ENCODE results near the gene KCNS1. TPM values are rescaled to one million over a fixed set of nuclear protein-coding genes. Genes with fewer than 3 reads are reported as not detected.

The KCNS1 gene
- total and polyA plus RNA-seq, 2 of the 8 experiments (the other 6 are each of a cell fraction or from before 2014, with no cell fraction given): 1.4 to 1.8 TPM

- no peak overlapping the region for H3K4me2 ChIP-seq (ENCODE audit: insufficient read depth in 1 of 2, low read depth in 2 of 2, low read length in 2 of 2)
- no peak for TF ChIP-seq POU5F1 (IDR thresholded peaks at IDR 0.05; ENCODE audit: low read depth, low read length)
- no peak for TF ChIP-seq JUND (IDR thresholded peaks at IDR 0.05; ENCODE audit: low read length)
- no peak for TF ChIP-seq KDM1A (IDR thresholded peaks at IDR 0.05; ENCODE audit: borderline replicate concordance, low read length)
- CTCF ChIA-PET (ENCODE audit: partially characterized antibody): interaction anchor here (0.5 to 13.8 kb wide), 26 partner anchors 8 to 432 kb away, joined by 3 to 210 read pairs (median 4); partner anchors contain the start of genes KCNS1 and WFDC12
- no peaks in the 10 kb centered on the region for H3K79me2 ChIP-seq (ENCODE audit: control insufficient read depth in 1 of 2, insufficient read depth in 2 of 2, low read length in 2 of 2)
- H3K9ac ChIP-seq (replicated peaks in 1 of 4; ENCODE audit: extremely low read depth in 1 of 4, low read depth in 3 of 4, low read length in 3 of 4): no peak overlapping the region
- 93% methylated on average over 10 of the region's 11 CpGs; no CpG with 5 or more reads in 1 of the 2 experiments for WGBS, 2 experiments (ENCODE audit: extremely low coverage in 1 of 2, insufficient coverage in 1 of 2, insufficient read length in 1 of 2, insufficient replicate concordance in 2 of 2, low coverage in 1 of 2, low lambda C conversion rate in 2 of 2, missing lambda C conversion rate in 1 of 2)
- DNase-seq (ENCODE audit: low read depth in 1 of 2, low spot score in 2 of 2) (no peak), FAIRE-seq (no peak)
- H4K20me1 ChIP-seq (replicated peaks in 1 of 2; ENCODE audit: control insufficient read depth in 1 of 2, insufficient read depth in 2 of 2, low read length in 2 of 2): no peaks in the 10 kb centered on the region
- peaks cover 0 to 7% (median 2%) of the 10 kb centered on the region in 4 experiments; a peak in 5 of 7 replicates for H3K4me1 ChIP-seq (replicated peaks in 1 of 4; ENCODE audit: control insufficient read depth in 3 of 4, insufficient read depth in 4 of 4, low read length in 3 of 4)
- H3K18ac ChIP-seq (ENCODE audit: extremely low read depth, low read length): no peak overlapping the region
- H4K91ac ChIP-seq (replicated peaks; ENCODE audit: insufficient read length, low read length): no peak overlapping the region
- H2BK12ac ChIP-seq (ENCODE audit: low read depth, low read length): no peak overlapping the region
- no peak overlapping the region for H3K4me3 ChIP-seq (ENCODE audit: extremely low read depth in 1 of 4, insufficient read depth in 2 of 4, low read depth in 3 of 4, low read length in 4 of 4)
- no peak overlapping the region for H2BK20ac ChIP-seq (ENCODE audit: low read length)
- no peak overlapping the region for H4K8ac ChIP-seq (ENCODE audit: extremely low read depth, insufficient read depth, low read length)
- no peak overlapping the region for H3K4ac ChIP-seq (replicated peaks; ENCODE audit: insufficient read length, low read depth, low read length)
- H3K27me3 ChIP-seq (replicated peaks in 1 of 4; ENCODE audit: control insufficient read depth in 3 of 4, extremely low read depth in 1 of 4, insufficient read depth in 3 of 4, low read length in 3 of 4): no peaks in the 10 kb centered on the region
- no peak overlapping the region for H3K27ac ChIP-seq (ENCODE audit: low read depth, low read length)
- H3K79me1 ChIP-seq (ENCODE audit: low read depth, low read length): no peaks in the 10 kb centered on the region
- no peak overlapping the region for H3K56ac ChIP-seq (replicated peaks; ENCODE audit: insufficient read length, low read depth, low read length)
- H3K14ac ChIP-seq (ENCODE audit: insufficient read length): no peak overlapping the region
- H2BK5ac ChIP-seq (ENCODE audit: low read depth, low read length): no peak overlapping the region
- no peak overlapping the region for H2BK120ac ChIP-seq (replicated peaks; ENCODE audit: low read depth, low read length)
- H2AK5ac ChIP-seq (ENCODE audit: low read depth, low read length): no peak overlapping the region
- H4K5ac ChIP-seq (ENCODE audit: insufficient read length, low read depth, low read length): no peak overlapping the region
- POLR2A ChIA-PET (ENCODE audit: partially characterized antibody): interaction anchor here (0.7 to 3.9 kb wide), 3 partner anchors 11 to 67 kb away, joined by 3 to 18 read pairs (median 4); partner anchors contain the start of gene KCNS1
- H3K23me2 ChIP-seq (ENCODE audit: low read depth, low read length): no peaks in the 10 kb centered on the region
- no peak overlapping the region for H2AFZ ChIP-seq (ENCODE audit: low read length)
- H3K36me3 ChIP-seq (ENCODE audit: control insufficient read depth in 2 of 4, insufficient read depth in 4 of 4, low read length in 3 of 4): no peaks in the 10 kb centered on the region
- no peaks in the 10 kb centered on the region for H3K9me3 ChIP-seq (ENCODE audit: insufficient read depth in 2 of 2, low read depth in 1 of 2, low read length in 1 of 2)
- no peak overlapping the region for H3K23ac ChIP-seq (ENCODE audit: insufficient read length)
- H2BK15ac ChIP-seq (ENCODE audit: low read length): no peak overlapping the region
Observed at GRCh38 chr20:45111285-45111684, 10.4 kb upstream of the KCNS1 start.
